GM18858 (cell line): ENCODE results near the gene TMEM128.
"Not testable (repeated sequence)": the region's sequence is repeated elsewhere in the genome, so short reads cannot be mapped to it uniquely, and the experiment has no call there.

ENCODE experiments used
- ATAC-seq: cut with Tn5 transposase; IDR thresholded peaks from one replicate; pipeline ENCODE4 v1.9.1; 2021; ENCODE audit not compliant: unreplicated experiment

TMEM128 gene

GRCh38 chr4:4256799-4257198 is 8.8 kb upstream of the TMEM128 start:
- no peak for ATAC-seq

DNA sequence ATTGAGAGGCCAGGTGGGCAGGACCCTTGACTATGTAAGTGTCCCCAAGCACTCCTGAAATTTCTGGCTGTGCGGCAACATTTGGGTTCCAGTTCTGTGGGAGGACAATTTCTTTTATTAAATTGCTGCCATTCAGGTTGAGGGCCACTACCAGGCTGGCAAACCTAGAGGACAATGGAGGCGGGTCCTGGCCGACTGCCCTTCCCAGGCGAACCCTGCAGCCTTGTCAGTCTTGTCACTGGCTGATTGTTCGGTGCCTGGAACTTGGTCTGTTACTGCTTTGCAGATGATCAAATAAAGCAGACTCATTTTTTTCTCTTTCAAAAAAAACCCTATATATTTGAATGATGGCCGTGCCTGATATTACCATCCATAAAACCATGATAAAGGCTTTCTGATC is 6.6 kb upstream of the TMEM128 start:
- no peak for ATAC-seq

GRCh38 chr4:4254199-4254598 is 6.2 kb upstream of the TMEM128 start:
- no peak for ATAC-seq

DNA sequence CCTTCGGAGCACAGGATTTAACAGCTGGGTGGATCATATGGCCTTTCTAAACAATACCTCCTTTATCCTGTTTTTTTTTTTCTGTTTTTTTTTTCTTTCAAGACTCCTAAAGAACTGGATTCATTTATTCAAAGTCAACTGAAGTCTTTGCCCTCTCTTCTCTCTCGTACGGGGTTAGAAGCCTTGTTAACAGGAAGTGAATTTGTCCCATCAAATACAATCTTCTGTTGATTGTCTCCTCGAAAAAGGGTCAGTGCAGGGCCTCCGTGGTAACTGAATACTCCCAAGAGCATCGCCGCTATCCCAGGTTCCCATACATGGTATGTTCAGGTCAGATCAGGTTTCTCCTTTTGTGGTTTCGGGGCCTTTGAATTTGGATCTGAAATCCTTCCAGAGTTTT is 1.8 kb upstream of the TMEM128 start:
- ATAC-seq: no peak

DNA sequence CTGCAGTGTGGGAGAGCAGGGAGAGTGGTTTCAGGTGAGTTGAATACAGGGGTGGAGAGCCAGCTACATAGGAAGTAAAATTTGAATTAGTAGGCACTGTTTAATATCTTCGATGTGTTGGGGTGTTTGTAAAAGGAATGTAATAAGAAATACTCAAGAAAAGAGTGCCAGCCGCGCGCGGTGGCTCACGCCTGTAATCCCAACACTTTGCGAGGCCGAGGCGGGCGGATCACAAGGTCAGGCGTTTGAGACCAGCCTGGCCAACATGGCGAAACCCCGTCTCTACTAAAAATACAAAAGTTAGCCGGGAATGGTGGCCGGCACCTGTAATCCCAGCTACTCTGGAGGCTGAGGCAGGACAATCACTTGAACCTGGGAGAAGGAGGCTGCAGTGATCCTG is 1.3 kb upstream of the TMEM128 start:
- ATAC-seq: not testable (repeated sequence)

DNA sequence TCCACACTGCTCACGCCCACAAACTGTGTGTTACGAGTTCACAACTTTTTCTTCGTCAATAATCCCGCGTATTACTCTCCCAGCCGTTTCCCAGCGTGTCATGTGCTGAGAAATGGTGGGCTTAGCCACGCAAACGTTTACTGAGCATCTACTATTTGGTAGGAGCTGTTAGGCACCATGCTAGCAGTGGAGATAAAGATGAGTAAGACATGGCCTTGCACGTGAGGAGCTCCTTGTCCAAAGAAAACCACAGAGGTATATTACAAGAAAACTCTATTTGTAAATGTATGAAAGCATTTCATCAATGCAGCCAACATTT is 821 bp upstream of the TMEM128 start:
- ATAC-seq: no peak

DNA sequence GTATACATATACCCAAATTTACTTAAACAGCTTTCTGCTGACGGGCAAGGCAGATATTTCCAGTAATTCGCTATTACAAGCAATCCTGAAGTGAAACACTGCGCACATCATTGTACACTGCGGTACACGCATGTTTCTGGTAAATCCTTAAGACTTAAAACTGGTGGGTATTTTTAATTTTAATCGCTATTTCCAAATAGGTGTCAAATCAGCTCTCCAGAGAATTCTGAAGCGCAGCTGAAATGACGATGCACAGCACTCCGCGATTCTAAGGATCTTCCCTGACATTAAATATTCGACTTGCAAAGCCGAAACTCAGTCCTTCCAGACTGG is 361 bp downstream of the TMEM128 start:
- ATAC-seq: peak; percentile 25

DNA sequence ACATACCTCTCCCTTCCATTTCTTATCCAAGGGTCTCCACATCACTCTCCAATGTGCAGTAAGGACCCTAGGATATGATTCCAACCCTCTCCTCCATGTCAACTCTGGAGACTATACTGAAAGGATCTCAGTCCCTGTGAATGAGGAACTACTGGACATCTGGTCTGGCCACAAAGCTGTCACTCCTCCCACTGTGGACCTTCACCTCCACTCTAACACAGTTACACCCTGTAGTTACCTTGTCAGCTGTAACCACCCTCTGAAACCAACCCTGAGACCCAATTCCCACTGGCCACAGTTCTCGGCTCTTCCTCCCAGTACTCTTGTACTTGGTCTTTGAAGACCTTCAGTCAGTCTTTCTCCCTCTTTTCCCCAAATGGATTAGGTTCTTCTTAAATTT is 2.9 kb downstream of the TMEM128 start:
- ATAC-seq: no peak

- not testable (repeated sequence) for ATAC-seq
These were observed 8.5 kb downstream of the TMEM128 start for GRCh38 chr4:4239551-4239950.

- no peak for ATAC-seq
These were observed 14.4 kb downstream of the TMEM128 start for GRCh38 chr4:4233610-4234009.

DNA sequence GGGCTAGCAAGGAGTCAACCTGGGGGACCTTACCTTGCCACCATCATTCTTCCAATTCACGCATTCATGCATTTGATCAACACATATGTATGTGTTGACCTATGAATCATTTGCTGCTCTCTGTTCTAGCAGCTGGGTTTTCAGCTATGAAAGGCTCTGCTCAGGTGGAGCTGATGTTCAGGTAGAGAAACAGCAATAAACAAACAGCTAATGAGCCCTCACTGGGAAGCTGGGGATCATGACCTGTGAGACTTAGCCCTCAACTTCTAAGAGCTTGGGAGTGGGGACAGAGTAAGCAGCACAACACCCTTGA is 19.7 kb downstream of the TMEM128 start:
- ATAC-seq: no peak

DNA sequence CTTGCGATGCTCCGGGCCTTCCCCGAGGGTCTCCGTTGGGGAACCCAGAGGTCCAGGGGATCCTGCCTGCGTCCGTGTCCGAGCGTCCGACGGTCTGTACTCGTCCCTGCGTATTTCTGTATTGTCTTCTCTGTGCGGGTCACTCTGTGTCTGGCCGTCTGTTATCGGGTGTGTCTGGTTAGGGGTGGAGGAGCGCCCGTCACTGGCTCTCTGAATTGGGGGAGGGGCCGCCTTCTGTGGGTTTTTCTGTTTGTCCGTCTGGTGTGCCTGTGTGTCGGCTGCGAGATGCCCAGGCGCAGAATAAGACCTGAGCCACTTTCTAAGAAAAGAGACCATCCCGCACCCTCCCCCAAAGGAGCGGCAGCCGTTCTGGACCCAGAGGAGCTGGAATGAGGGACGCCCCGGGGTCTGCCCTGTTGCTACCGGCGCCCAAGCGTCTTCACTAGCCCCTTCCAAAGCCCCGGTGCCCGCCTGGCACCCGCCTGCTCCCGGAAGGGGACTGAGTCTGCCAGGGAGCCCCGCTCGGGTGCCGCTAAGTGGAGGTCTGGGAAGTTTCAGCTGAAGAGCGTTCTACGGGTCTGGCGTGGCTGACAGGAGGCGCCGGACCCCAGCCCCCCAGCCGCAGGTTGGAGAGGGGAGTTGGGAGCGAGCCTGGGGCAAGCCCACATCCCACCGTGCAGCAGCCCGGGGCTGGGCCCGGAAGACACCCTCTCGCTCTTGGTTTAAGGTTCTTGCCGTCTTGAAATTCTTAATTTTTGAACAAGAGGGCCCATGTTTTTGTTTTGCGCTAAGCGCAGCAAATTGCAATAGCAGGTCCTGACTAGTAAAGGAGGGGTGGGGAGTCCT is 20.3 kb downstream of the TMEM128 start:
- ATAC-seq: no peak

GRCh38 chr4:4226606-4227438 is 21.2 kb downstream of the TMEM128 start, which contains the start of gene OTOP1:
TSS of gene OTOP1 (minus strand) at chr4:4226929. CDS start at chr4:4226864, 65 bp downstream.
- no peak for ATAC-seq

- no peak for ATAC-seq
These were observed 22.0 kb downstream of the TMEM128 start for GRCh38 chr4:4225915-4226605.

DNA sequence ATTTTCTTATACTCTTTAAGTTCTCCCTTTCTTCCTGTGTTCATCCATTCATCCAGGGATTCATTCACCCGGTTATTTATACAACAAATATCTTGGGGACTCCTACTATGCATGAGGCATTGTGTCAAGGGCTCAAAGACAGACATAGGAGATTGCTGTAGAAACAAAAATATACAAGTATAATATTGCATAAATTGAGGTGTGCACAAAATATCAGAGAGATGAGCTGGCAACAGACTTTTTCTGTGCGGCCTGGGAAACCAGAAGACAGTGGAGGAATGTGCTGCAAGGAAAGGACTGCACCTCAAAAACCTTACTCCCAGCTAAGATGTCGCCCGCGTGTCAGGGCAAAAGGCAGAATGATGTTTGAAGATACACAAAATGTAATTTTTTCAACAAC is 30.9 kb downstream of the TMEM128 start:
- no peak for ATAC-seq

GRCh38 chr4:4216648-4217047 is 31.4 kb downstream of the TMEM128 start:
- ATAC-seq: no peak

GRCh38 chr4:4213674-4214073 is 34.3 kb downstream of the TMEM128 start:
- ATAC-seq: not testable (repeated sequence)

GRCh38 chr4:4206204-4206603 is 41.8 kb downstream of the TMEM128 start:
- no peak for ATAC-seq

DNA sequence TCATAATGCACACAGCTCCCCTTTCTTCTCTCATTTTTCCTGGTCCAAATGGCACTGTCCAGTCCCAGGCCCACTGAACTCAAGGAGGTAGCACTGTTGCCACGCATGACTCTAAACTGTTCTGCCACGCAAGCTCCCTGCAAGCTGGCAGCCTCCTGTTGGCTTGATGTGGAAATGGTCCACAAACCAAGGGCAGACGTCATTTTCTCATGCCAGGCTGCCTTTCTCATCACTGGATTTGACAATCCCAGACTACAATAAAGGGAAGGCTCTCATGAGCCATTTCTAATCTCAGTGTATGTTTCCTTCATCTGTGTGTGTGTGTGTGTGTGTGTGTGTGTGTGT is 43.6 kb downstream of the TMEM128 start:
- no peak for ATAC-seq

- ATAC-seq: no peak
These were observed 44.2 kb downstream of the TMEM128 start for GRCh38 chr4:4203688-4204400.

- ATAC-seq: no peak
These were observed 45.5 kb downstream of the TMEM128 start for GRCh38 chr4:4202510-4202909.
